ENCODE results near the gene MAN1A1. TPM values are rescaled to one million over a fixed set of nuclear protein-coding genes. Genes with fewer than 3 reads are reported as not detected.

The MAN1A1 gene
- total RNA-seq, 2 donors from 2014 or later: 41.7 to 43.7 TPM

- peaks cover 31% of the 10 kb centered on the region for H3K36me3 Mint-ChIP-seq (ENCODE audit: low read depth)
- H3K9me3 Mint-ChIP-seq: no peaks in the 10 kb centered on the region
- H3K36me3 ChIP-seq (ENCODE audit: control insufficient read depth, insufficient read depth, low read length): peaks cover 6% of the 10 kb centered on the region
- no peak overlapping the region for H3K4me3 Mint-ChIP-seq
- H3K4me1 Mint-ChIP-seq: peaks cover 54% of the 10 kb centered on the region
- DNase-seq: no peak
- no peaks in the 10 kb centered on the region for H3K27me3 Mint-ChIP-seq (ENCODE audit: insufficient read depth)
- 95% methylated on average over 1 of the region's 1 CpG; no CpG with 5 or more reads in 1 of the 2 experiments for WGBS, 2 experiments (ENCODE audit: insufficient coverage in 1 of 2, insufficient read length in 1 of 2)
- H3K9me3 ChIP-seq (ENCODE audit: control insufficient read depth, low read length): no peaks in the 10 kb centered on the region
- H3K27ac Mint-ChIP-seq: no peak overlapping the region
- H3K27ac ChIP-seq (ENCODE audit: low read depth, low read length): no peak overlapping the region
- H3K27me3 ChIP-seq (ENCODE audit: control insufficient read depth, insufficient read depth, low read length, poor library complexity, severe bottlenecking): no peaks in the 10 kb centered on the region
- TF ChIP-seq, protein P1, sequence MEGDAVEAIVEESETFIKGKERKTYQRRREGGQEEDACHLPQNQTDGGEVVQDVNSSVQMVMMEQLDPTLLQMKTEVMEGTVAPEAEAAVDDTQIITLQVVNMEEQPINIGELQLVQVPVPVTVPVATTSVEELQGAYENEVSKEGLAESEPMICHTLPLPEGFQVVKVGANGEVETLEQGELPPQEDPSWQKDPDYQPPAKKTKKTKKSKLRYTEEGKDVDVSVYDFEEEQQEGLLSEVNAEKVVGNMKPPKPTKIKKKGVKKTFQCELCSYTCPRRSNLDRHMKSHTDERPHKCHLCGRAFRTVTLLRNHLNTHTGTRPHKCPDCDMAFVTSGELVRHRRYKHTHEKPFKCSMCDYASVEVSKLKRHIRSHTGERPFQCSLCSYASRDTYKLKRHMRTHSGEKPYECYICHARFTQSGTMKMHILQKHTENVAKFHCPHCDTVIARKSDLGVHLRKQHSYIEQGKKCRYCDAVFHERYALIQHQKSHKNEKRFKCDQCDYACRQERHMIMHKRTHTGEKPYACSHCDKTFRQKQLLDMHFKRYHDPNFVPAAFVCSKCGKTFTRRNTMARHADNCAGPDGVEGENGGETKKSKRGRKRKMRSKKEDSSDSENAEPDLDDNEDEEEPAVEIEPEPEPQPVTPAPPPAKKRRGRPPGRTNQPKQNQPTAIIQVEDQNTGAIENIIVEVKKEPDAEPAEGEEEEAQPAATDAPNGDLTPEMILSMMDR (conservative IDR thresholded peaks at IDR 0.05): no peak
- no peak overlapping the region for H3K4me3 ChIP-seq (ENCODE audit: low read length)
- H3K4me1 ChIP-seq (ENCODE audit: control insufficient read depth, insufficient read depth, low read length): peaks cover 25% of the 10 kb centered on the region
- no peak overlapping the region for H3K9ac ChIP-seq (ENCODE audit: extremely low read depth, low read length, poor library complexity, severe bottlenecking)
Observed at GRCh38 chr6:119323931-119324330, 25.6 kb downstream of the MAN1A1 start.

DNA sequence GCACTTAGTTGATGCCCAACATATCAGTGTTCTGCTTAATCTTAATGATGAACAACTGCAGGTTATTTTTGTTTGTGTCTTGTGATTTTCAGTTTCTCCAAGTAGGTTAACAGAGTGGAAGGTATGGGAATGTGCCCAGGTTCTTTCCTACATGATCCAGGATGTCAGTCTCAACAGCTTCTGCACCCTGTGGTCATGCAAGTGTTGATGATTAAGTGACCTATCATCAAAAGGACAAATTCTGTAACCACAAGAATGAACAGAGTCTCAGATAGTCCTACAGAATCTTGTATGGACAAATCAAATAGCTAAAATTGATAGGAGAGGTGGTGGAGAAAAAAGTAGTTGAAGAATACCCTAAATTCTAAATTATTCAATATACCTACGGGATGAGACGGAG is 26.1 kb downstream of the MAN1A1 start:
- Histone ChIP-seq H3K27me3 (ENCODE audit: control insufficient read depth, insufficient read depth, low read length, poor library complexity, severe bottlenecking) (no peaks in the 10 kb centered on the region), H3K9ac (ENCODE audit: extremely low read depth, low read length, poor library complexity, severe bottlenecking) (no peak overlapping the region), H3K4me3 (ENCODE audit: low read length) (no peak overlapping the region), H3K4me1 (ENCODE audit: control insufficient read depth, insufficient read depth, low read length) (peaks cover 21% of the 10 kb centered on the region), H3K36me3 (ENCODE audit: control insufficient read depth, insufficient read depth, low read length) (peaks cover 7% of the 10 kb centered on the region), H3K27ac (ENCODE audit: low read depth, low read length) (no peak overlapping the region), H3K9me3 (ENCODE audit: control insufficient read depth, low read length) (no peaks in the 10 kb centered on the region)
- Mint-ChIP-seq H3K36me3 (ENCODE audit: low read depth) (peaks cover 32% of the 10 kb centered on the region), H3K4me1 (peaks cover 49% of the 10 kb centered on the region), H3K27ac (no peak overlapping the region), H3K27me3 (ENCODE audit: insufficient read depth) (no peaks in the 10 kb centered on the region), H3K4me3 (no peak overlapping the region), H3K9me3 (no peaks in the 10 kb centered on the region)
- TF ChIP-seq, protein P1 (conservative IDR thresholded peaks at IDR 0.05): no peak
- no peak for DNase-seq
- 100% methylated on average over 1 of the region's 2 CpGs; no CpG with 5 or more reads in 1 of the 2 experiments for WGBS, 2 experiments (ENCODE audit: insufficient coverage in 1 of 2, insufficient read length in 1 of 2)

GRCh38 chr6:119322715-119323350 is 26.7 kb downstream of the MAN1A1 start:
- Mint-ChIP-seq H3K9me3 (no peaks in the 10 kb centered on the region), H3K27ac (no peak overlapping the region), H3K27me3 (ENCODE audit: insufficient read depth) (no peaks in the 10 kb centered on the region), H3K4me3 (no peak overlapping the region), H3K4me1 (peaks cover 43% of the 10 kb centered on the region), H3K36me3 (ENCODE audit: low read depth) (peaks cover 36% of the 10 kb centered on the region)
- H3K4me1 ChIP-seq (ENCODE audit: control insufficient read depth, insufficient read depth, low read length): peaks cover 17% of the 10 kb centered on the region
- WGBS, 2 experiments (ENCODE audit: insufficient coverage in 1 of 2, insufficient read length in 1 of 2): 94 to 100% methylated on average over 5 of the region's 5 CpGs
- DNase-seq: no peak
- no peak overlapping the region for H3K9ac ChIP-seq (ENCODE audit: extremely low read depth, low read length, poor library complexity, severe bottlenecking)
- H3K36me3 ChIP-seq (ENCODE audit: control insufficient read depth, insufficient read depth, low read length): peaks cover 13% of the 10 kb centered on the region
- TF ChIP-seq, protein P1 (conservative IDR thresholded peaks at IDR 0.05): no peak
- no peak overlapping the region for H3K27ac ChIP-seq (ENCODE audit: low read depth, low read length)
- H3K9me3 ChIP-seq (ENCODE audit: control insufficient read depth, low read length): no peaks in the 10 kb centered on the region
- H3K4me3 ChIP-seq (ENCODE audit: low read length): no peak overlapping the region
- no peaks in the 10 kb centered on the region for H3K27me3 ChIP-seq (ENCODE audit: control insufficient read depth, insufficient read depth, low read length, poor library complexity, severe bottlenecking)
